HEK293 (cell line): ENCODE results near the gene IP6K3.
A peak's percentile ranks its signal among the peaks of the same experiment; 100 is the strongest.

Experiments
- CTCF ChIA-PET: fragments of 350-600 bp; formaldehyde crosslinking; extraction: SDS; loops from one replicate; lab custom pipeline; 2021; ENCODE audit warnings: antibody characterized with exemption; lab: Yijun Ruan, JAX
- POLR2A ChIA-PET: fragments of 300-600 bp; formaldehyde crosslinking; extraction: SDS; loops from one replicate; lab custom pipeline; 2020; ENCODE audit warnings: antibody characterized with exemption, inconsistent platforms; lab: Yijun Ruan, JAX
- H3K27ac ChIP-seq: fragments of 200-500 bp; sonication (Bioruptor generic); 2 replicates; pipeline ENCODE4 v1.5.1; 2014; ENCODE audit warnings: low read depth, low read length, control low read depth, inconsistent platforms; ENCODE audit errors: extremely low read depth
- H3K36me3 ChIP-seq, 2 experiments: fragments of 200-500 bp in 1 of 2; sonication (Bioruptor generic) in 1 of 2; 1 replicate in 1 of 2; 2 replicates in 1 of 2; pipeline ENCODE4 v1.5.1; 2014 to 2017; ENCODE audit warnings: inconsistent platforms in 2 of 2, low read length in 2 of 2; ENCODE audit not compliant: control insufficient read depth in 2 of 2, insufficient read depth in 1 of 2
- H3K4me1 ChIP-seq: fragments of 200-500 bp; sonication (Bioruptor generic); 2 replicates; pipeline ENCODE4 v1.5.1; 2014; ENCODE audit warnings: mild to moderate bottlenecking, low read length, inconsistent platforms; ENCODE audit not compliant: control insufficient read depth, insufficient read depth
- H3K4me3 ChIP-seq: 2 replicates; pipeline ENCODE4 v1.5.1; 2011; ENCODE audit warnings: low read depth, mild to moderate bottlenecking, control low read depth, low read length, moderate library complexity
- H3K9me3 ChIP-seq: fragments of 200-500 bp; sonication (Bioruptor generic); 2 replicates; pipeline ENCODE4 v1.5.1; 2014; ENCODE audit warnings: low read depth, low read length, inconsistent platforms; ENCODE audit not compliant: control insufficient read depth, insufficient read depth
- GLI4 ChIP-seq: fragments of 450-650 bp; formaldehyde crosslinking; IDR thresholded peaks from 2 replicates; pipeline ENCODE4 v1.5.1; 2016; ENCODE audit warnings: missing biosample characterization, missing genetic modification characterization
- GLIS1 ChIP-seq: fragments of 450-650 bp; formaldehyde crosslinking; IDR thresholded peaks from 2 replicates; pipeline ENCODE4 v1.5.1; 2016; ENCODE audit warnings: missing biosample characterization, missing genetic modification characterization
- PRDM1 ChIP-seq: fragments of 450-650 bp; formaldehyde crosslinking; IDR thresholded peaks from 2 replicates; pipeline ENCODE4; 2016; ENCODE audit warnings: missing biosample characterization, missing genetic modification characterization
- REPIN1 ChIP-seq: fragments of 450-650 bp; formaldehyde crosslinking; IDR thresholded peaks from 2 replicates; pipeline ENCODE4 v1.5.1; 2017; ENCODE audit warnings: missing biosample characterization, missing genetic modification characterization, low read depth
- TCF7L2 ChIP-seq: IDR thresholded peaks from 2 replicates; pipeline ENCODE4 v1.6.1; 2011; ENCODE audit warnings: low read depth, mild to moderate bottlenecking, inconsistent platforms, low read length, moderate library complexity, borderline replicate concordance
- ZNF184 ChIP-seq: fragments of 450-650 bp; IDR thresholded peaks from 2 replicates; pipeline ENCODE4 v1.5.1; 2018; ENCODE audit warnings: missing biosample characterization, mild to moderate bottlenecking, missing genetic modification characterization
- ZNF2 ChIP-seq: fragments of 450-650 bp; formaldehyde crosslinking; IDR thresholded peaks from 2 replicates; pipeline ENCODE4 v1.5.1; 2016; ENCODE audit warnings: missing biosample characterization, missing genetic modification characterization
- ZNF223 ChIP-seq: fragments of 450-650 bp; formaldehyde crosslinking; IDR thresholded peaks from 2 replicates; pipeline ENCODE4 v1.5.1; 2016; ENCODE audit warnings: missing biosample characterization, missing genetic modification characterization
- ZNF274 ChIP-seq, 2 experiments: fragments of 200-500 bp in 1 of 2; fragments of 450-650 bp in 1 of 2; sonication (Bioruptor generic) in 1 of 2; formaldehyde crosslinking in 1 of 2; IDR thresholded peaks; 2 replicates each; pipeline versions ENCODE4 v1.5.1 to v1.6.1; 2014 to 2016; ENCODE audit warnings: borderline replicate concordance in 1 of 2, inconsistent platforms in 1 of 2, low read length in 1 of 2, missing biosample characterization in 1 of 2, missing genetic modification characterization in 1 of 2
- ZNF501 ChIP-seq: fragments of 450-650 bp; formaldehyde crosslinking; IDR thresholded peaks from 2 replicates; pipeline ENCODE4 v1.5.1; 2016; ENCODE audit warnings: missing biosample characterization, missing genetic modification characterization
- ZNF549 ChIP-seq: fragments of 450-650 bp; IDR thresholded peaks from 2 replicates; pipeline ENCODE4 v1.5.1; 2018; ENCODE audit warnings: missing biosample characterization, missing genetic modification characterization, mild to moderate bottlenecking, inconsistent platforms, moderate library complexity
- ZNF571 ChIP-seq: fragments of 450-650 bp; formaldehyde crosslinking; IDR thresholded peaks from 2 replicates; pipeline ENCODE4 v1.5.0; 2017; ENCODE audit warnings: missing biosample characterization, missing genetic modification characterization
- ZNF660 ChIP-seq: fragments of 450-650 bp; IDR thresholded peaks from 2 replicates; pipeline ENCODE4 v1.5.1; 2018; ENCODE audit warnings: missing biosample characterization, mild to moderate bottlenecking, missing genetic modification characterization
- TF ChIP-seq, protein P1 (sequence below): fragments of 450-650 bp; formaldehyde crosslinking; IDR thresholded peaks from 2 replicates; pipeline ENCODE4 v1.5.1; 2016; ENCODE audit warnings: missing biosample characterization, missing genetic modification characterization
- TF ChIP-seq, protein P2 (sequence below): fragments of 450-650 bp; formaldehyde crosslinking; IDR thresholded peaks from 2 replicates; pipeline ENCODE4 v1.5.1; 2016; ENCODE audit warnings: missing biosample characterization, missing genetic modification characterization
- TF ChIP-seq, protein P3 (sequence below): fragments of 450-650 bp; formaldehyde crosslinking; IDR thresholded peaks from 2 replicates; pipeline ENCODE4 v1.5.1; 2016; ENCODE audit warnings: missing biosample characterization, missing genetic modification characterization
- TF ChIP-seq, protein P4 (sequence below): fragments of 450-650 bp; formaldehyde crosslinking; IDR thresholded peaks from 2 replicates; pipeline ENCODE4 v1.5.1; 2016; ENCODE audit warnings: missing biosample characterization, missing genetic modification characterization

Gene IP6K3

DNA sequence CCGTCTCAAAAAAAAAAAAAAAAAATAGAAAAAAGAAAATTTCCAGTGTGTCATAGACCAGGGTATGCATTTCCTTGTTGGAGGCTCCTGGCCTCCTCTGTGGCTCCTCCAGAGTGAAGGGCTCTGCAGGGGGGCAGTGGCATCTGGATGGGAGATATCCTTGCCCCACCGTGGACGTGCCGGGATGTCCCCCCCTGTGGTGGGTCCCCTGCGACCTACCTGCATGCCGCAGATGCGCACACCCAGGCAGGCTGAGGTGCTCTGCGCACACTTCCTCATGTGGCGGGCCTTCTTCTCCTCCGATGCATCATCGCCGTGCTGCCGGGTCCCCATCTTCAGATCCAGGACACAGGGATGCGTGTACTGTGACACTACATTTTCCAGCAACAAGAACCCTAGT is 21.5 kb downstream of the IP6K3 start:
- CTCF ChIA-PET = interaction anchor here (0.7 to 1.1 kb wide), 3 partner anchors 25 to 308 kb away, joined by 3 to 8 read pairs (median 4); no protein-coding TSS in a partner anchor
- H3K4me3 ChIP-seq = no peak overlapping the region
- H3K9me3 ChIP-seq = no peaks in the 10 kb centered on the region
- no peaks in the 10 kb centered on the region for H3K36me3 ChIP-seq
- TF ChIP-seq ZNF549 (tag by site-specific recombination) = no peak
- TF ChIP-seq TCF7L2 = no peak
- TF ChIP-seq, protein P1, sequence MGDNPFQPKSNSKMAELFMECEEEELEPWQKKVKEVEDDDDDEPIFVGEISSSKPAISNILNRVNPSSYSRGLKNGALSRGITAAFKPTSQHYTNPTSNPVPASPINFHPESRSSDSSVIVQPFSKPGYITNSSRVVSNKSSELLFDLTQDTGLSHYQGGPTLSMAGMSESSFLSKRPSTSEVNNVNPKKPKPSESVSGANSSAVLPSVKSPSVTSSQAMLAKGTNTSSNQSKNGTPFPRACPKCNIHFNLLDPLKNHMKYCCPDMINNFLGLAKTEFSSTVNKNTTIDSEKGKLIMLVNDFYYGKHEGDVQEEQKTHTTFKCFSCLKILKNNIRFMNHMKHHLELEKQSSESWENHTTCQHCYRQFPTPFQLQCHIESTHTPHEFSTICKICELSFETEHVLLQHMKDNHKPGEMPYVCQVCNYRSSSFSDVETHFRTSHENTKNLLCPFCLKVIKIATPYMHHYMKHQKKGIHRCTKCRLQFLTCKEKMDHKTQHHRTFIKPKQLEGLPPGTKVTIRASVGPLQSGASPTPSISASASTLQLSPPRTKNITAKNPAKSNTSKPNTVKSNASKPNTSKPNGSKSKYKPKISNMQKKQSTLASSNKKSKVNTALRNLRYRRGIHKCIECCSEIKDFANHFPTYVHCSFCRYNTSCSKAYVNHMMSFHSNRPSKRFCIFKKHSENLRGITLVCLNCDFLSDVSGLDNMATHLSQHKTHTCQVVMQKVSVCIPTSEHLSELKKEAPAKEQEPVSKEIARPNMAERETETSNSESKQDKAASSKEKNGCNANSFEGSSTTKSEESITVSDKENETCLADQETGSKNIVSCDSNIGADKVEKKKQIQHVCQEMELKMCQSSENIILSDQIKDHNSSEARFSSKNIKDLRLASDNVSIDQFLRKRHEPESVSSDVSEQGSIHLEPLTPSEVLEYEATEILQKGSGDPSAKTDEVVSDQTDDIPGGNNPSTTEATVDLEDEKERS (tag by site-specific recombination) = no peak
- peak; percentile 64 for TF ChIP-seq GLIS1
- TF ChIP-seq ZNF2 = no peak
- TF ChIP-seq, all 188 proteins: peak for 1
- POLR2A ChIA-PET = interaction anchor here (1.0 kb wide), 1 partner anchor 14 kb away, joined by 3 read pairs; the partner anchor contains the start of gene UQCC2
- Histone ChIP-seq H3K27ac (no peak overlapping the region), H3K4me1 (no peaks in the 10 kb centered on the region)

DNA sequence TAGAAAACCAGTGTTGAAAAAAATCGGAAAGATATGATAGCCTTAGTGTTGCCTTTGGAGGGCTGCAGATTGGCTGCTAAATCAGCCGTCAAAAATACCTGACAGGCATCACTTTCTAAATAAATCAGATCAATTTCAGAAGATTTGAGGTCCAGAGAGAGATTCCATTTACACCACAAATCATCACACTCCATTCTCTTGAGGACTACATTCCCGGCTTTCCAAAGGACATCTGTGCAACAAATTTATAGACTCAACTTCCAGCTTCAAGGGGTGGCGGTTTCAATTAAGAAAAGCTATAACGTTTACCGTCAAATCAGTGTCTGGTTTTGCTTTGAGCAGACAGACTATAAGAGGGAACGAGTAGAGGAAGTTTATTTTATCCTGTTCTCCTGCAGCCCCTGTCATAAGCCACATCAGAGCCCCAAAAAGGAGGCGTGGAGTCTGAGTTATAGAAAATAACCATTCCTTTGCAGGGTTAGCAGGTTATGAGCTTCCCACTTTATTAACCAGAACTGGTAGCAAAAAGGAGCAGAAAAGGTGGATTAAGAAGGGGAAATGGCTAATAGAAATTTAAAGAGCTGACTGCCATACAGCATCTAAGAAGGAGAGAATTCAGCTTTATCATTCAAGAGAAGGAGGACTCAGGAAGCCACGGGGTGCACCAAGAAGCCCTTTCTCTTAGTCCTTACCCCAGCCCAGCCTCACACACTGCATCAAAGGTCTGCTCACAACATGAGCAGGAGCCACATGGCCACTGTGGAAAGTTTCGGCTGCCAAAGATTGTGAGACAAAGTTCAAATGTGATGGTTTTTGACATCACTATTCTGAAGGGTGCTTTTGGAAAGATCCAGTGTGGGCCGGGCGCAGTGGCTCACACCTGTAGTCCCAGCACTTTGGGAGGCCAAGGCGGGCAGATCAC is 22.3 kb downstream of the IP6K3 start:
- Histone ChIP-seq H3K27ac (no peak overlapping the region), H3K36me3 (no peaks in the 10 kb centered on the region), H3K4me3 (no peak overlapping the region), H3K9me3 (no peaks in the 10 kb centered on the region), H3K4me1 (no peaks in the 10 kb centered on the region)
- TF ChIP-seq, protein P2, sequence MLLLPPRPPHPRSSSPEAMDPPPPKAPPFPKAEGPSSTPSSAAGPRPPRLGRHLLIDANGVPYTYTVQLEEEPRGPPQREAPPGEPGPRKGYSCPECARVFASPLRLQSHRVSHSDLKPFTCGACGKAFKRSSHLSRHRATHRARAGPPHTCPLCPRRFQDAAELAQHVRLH (tag by site-specific recombination) = no peak
- TF ChIP-seq, protein P3, sequence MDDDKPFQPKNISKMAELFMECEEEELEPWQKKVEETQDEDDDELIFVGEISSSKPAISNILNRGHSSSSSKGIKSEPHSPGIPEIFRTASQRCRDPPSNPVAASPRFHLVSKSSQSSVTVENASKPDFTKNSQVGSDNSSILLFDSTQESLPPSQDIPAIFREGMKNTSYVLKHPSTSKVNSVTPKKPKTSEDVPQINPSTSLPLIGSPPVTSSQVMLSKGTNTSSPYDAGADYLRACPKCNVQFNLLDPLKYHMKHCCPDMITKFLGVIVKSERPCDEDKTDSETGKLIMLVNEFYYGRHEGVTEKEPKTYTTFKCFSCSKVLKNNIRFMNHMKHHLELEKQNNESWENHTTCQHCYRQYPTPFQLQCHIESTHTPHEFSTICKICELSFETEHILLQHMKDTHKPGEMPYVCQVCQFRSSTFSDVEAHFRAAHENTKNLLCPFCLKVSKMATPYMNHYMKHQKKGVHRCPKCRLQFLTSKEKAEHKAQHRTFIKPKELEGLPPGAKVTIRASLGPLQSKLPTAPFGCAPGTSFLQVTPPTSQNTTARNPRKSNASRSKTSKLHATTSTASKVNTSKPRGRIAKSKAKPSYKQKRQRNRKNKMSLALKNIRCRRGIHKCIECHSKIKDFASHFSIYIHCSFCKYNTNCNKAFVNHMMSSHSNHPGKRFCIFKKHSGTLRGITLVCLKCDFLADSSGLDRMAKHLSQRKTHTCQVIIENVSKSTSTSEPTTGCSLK = no peak
- TF ChIP-seq ZNF274 (IDR thresholded peaks at IDR 0.05; ENCODE audit: low read length) (no peak), ZNF274 (tag by site-specific recombination; IDR thresholded peaks at IDR 0.05; ENCODE audit: borderline replicate concordance) (no peak), ZNF184 (tag by site-specific recombination) (no peak), ZNF223 (tag by site-specific recombination) (no peak), PRDM1 (tag by site-specific recombination) (no peak), ZNF501 (no peak), GLI4 (tag by site-specific recombination) (no peak), ZNF571 (tag by site-specific recombination) (no peak), ZNF660 (tag by site-specific recombination) (no peak), REPIN1 (no peak)
- TF ChIP-seq, protein P4, sequence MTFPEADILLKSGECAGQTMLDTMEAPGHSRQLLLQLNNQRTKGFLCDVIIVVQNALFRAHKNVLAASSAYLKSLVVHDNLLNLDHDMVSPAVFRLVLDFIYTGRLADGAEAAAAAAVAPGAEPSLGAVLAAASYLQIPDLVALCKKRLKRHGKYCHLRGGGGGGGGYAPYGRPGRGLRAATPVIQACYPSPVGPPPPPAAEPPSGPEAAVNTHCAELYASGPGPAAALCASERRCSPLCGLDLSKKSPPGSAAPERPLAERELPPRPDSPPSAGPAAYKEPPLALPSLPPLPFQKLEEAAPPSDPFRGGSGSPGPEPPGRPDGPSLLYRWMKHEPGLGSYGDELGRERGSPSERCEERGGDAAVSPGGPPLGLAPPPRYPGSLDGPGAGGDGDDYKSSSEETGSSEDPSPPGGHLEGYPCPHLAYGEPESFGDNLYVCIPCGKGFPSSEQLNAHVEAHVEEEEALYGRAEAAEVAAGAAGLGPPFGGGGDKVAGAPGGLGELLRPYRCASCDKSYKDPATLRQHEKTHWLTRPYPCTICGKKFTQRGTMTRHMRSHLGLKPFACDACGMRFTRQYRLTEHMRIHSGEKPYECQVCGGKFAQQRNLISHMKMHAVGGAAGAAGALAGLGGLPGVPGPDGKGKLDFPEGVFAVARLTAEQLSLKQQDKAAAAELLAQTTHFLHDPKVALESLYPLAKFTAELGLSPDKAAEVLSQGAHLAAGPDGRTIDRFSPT (tag by site-specific recombination) = no peak
- ChIA-PET POLR2A (no interaction called here), CTCF (interaction anchor here (0.6 to 3.6 kb wide), 7 partner anchors 13 to 432 kb away, joined by 3 to 18 read pairs (median 3); partner anchors contain the start of gene UQCC2)
